GM18498 (cell line): Measurements from ENCODE around the gene BMP8A.
"Not testable (repeated sequence)": the region's sequence is repeated elsewhere in the genome, so short reads cannot be mapped to it uniquely, and the experiment has no call there.

ENCODE experiments used
- ATAC-seq: cut with Tn5 transposase; IDR thresholded peaks from one replicate; pipeline ENCODE4 v1.9.1; 2021; ENCODE audit warnings: mild to moderate bottlenecking, moderate library complexity; ENCODE audit not compliant: unreplicated experiment

BMP8A gene

DNA sequence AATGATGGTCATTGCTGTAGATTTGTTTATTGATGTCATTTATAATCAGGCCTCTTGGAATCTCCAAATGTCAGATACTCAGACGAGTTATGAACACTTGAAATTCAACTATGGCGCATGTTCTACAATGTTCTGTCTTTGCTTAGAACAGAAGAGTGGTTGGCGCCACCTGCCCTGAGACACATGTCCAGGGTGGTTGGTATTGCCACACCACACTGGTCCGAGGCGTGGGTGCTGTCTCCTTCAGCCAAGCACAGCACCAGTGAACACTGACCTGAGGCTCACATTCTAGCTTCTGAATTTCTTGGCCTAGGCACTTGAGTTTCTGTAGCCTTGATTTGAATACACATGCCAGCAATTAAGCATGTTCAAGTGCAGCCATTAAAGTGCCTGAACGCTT, 10.1 kb upstream of the BMP8A start:
- no peak for ATAC-seq

DNA sequence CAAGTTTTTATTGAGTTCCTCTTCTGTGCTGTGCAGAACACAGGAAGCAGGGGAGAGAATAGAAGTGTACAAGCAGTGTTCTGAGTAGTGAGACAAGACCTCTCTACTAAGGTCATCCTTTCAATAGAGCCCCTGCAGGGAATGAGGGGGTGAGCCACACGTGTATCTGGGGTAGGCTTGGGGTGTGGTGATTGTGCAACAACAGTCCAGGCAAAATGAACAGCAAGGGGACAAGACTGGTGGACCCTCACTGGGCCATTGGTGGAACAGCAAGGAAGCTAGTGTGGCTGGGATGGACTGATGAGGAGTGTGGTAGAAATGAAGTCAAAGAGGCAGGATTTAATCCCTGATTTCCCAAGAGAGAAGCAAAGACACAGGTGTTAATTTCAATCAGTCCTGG, 8.2 kb upstream of the BMP8A start:
- no peak for ATAC-seq

DNA sequence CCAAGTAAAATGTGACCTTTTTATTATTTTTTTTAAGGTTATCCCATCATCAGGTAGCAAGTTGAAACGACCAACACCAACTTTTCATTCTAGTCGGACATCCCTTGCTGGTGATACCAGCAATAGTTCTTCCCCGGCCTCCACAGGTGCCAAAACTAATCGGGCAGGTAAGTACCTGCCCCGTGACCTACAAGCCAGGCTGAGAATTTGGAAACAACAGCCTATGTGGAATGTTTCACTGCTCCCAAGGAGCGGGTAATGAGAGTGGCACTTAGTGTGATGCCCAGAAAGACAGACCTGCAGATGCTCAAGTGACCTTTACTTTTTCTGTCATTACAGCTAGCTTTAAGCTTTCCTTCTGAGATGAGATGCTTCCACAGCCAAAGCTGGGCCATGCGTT, 6.9 kb upstream of the BMP8A start:
- ATAC-seq = no peak

- no peak for ATAC-seq
Measured at GRCh38 chr1:39485046-39485803, 6.2 kb upstream of the BMP8A start.

DNA sequence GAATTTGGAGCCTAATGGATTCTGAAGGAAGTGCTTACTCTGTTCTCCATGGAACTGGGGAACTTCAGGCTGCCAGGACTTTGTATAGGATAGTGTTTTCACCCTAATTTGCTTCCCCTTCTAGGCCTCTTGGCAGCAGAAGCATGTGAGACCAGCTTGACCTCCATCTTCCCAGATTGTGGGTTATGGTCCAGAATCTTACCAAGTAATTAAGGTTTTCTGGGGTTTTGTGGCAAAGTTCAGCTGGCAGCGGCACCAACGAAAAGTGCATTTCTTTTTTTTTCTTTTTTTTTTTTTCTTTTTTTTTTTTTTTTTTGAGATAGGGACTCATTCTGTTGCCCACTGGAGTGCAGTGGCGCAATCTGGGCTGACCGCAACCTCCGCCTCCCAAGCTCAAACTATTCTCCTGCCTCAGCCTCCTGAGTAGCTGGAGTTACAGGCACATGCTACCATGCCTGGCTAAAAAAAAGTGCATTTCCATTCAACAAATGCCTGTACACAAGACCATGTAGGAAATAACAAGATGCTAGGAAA, 3.4 kb upstream of the BMP8A start:
- ATAC-seq = no peak

GRCh38 chr1:39488793-39489566, 2.5 kb upstream of the BMP8A start:
- ATAC-seq = no peak

- ATAC-seq = no peak
Measured at GRCh38 chr1:39489567-39490239, 1.7 kb upstream of the BMP8A start.

- ATAC-seq = no peak
Measured at GRCh38 chr1:39490596-39491145, 765 bp upstream of the BMP8A start.

DNA sequence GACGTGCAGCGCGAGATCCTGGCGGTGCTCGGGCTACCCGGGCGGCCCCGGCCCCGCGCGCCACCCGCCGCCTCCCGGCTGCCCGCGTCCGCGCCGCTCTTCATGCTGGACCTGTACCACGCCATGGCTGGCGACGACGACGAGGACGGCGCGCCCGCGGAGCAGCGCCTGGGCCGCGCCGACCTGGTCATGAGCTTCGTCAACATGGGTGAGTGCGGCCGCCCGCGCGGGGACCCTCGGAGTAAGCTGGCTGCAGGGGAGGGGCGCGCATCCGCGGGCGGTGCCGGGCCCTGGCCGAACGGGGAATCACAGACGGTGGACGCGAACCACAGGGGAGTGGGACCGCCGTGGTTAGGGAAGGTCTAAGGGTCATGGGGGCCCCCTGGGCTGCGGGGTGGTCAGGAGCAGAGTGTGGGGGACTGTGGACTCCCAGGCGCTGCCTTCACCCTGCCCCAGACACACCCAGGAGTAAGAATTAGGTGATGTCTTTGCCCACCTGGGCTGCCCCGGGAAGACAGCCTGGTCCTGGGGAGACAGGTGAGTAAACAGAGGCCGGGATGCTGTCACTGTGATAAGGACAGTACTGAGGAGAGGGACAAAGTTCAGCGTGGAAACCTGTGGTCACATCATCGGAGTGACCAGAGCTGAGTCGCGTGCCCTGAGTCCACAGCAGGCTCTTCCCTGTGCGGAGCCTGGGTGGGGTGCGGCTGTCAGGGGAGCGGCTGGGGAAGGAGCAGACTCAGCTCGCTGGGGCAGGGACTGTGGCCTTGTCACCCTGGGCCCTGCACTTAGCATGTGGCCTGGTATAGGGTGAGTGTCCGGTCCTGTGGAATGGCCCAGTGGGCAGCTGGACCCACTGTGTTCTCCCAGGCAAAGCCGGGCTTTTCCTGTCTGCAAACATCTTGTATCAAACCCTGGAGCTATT, 944 bp downstream of the BMP8A start:
- not testable (repeated sequence) for ATAC-seq

GRCh38 chr1:39493043-39493810, 1.8 kb downstream of the BMP8A start:
- not testable (repeated sequence) for ATAC-seq

- no peak for ATAC-seq
Measured at GRCh38 chr1:39494671-39495410, 3.4 kb downstream of the BMP8A start.

- not testable (repeated sequence) for ATAC-seq
Measured at GRCh38 chr1:39496520-39496919, 5.1 kb downstream of the BMP8A start.

DNA sequence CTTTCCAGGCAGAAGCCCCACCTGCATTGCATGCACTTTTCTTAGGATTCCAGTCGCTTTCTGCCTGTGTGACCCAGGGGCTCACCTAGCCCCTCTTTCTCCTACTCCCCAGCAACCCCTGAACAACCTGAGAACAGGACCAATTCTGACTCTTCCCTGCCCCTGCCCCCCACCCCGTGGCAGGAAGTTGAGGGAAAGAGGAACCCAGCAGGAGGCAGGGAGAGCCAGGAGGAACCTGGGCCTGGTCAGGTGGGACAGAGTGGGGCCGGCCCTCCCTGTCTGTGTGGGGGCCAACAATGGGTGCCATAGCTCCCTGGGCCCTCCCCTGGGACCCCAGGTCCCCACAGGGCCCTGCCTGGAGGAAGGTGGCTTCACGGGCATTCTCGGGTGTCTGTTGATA, 6.1 kb downstream of the BMP8A start:
- no peak for ATAC-seq

DNA sequence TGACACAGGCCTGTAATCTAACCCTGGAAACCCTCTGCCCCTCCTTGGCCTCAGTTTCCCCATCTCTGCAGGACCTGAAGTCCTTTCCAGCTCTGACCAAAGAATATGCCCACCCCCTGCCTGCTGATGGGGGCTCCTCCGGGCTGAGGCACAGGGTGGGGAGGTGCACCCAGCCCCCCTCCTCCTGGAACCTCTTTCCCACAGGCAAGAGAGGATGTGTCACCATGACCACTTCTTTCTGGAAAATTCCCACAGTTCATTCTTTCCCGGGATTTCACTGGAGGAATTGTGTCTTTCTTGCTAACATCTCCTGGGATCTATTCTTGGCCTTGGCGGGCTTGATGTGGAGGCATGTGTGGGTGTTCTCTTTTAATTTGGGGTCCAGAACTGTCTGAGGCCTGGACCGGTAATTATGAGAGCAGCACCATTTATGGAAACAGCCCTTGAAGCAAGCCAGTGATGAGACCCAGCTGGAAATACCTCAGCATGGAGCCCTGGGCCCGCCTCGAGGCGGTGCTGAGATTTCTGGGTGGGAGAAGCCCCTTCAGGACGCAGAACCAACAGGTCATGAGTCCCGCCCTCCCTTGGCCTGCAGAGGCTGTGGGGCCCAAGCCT, 6.8 kb downstream of the BMP8A start:
- ATAC-seq = not testable (repeated sequence)

DNA sequence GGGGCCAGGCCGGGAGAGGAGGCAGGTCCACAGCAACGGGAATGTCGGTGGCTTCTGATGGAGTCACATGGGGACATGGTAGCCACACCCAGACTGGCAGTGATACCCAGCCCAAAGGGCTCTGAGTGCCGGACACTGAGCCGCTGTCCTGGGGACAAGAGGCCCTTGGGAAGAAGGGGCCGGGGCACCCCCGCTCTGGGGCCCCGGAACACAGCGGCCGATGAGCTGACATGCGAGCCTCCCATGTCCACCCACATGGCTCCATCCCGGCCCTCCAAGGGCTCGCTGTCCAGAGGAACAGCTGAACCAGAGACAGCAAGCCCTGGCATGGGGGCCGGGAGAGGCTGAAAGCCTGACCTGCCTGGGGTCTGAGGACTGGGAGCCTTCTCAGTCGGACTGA, 7.4 kb downstream of the BMP8A start:
- not testable (repeated sequence) for ATAC-seq

GRCh38 chr1:39499668-39500067, 8.2 kb downstream of the BMP8A start:
- no peak for ATAC-seq

- ATAC-seq = no peak
Measured at GRCh38 chr1:39500862-39501389, 9.5 kb downstream of the BMP8A start.

- ATAC-seq = no peak
Measured at GRCh38 chr1:39501666-39502065, 10.2 kb downstream of the BMP8A start.
